GM12892 (cell line): ENCODE data around the gene SLC41A1.

ENCODE experiments used
- POLR2A ChIP-seq: IDR thresholded peaks from 2 replicates; pipeline ENCODE4 v1.6.1; 2011; ENCODE audit warnings: low read depth, low read length, control low read depth
- POLR2AphosphoS5 ChIP-seq: IDR thresholded peaks from 2 replicates; pipeline ENCODE4 v1.6.1; 2011; ENCODE audit warnings: low read depth, low read length, control low read depth
- TAF1 ChIP-seq: IDR thresholded peaks from 2 replicates; pipeline ENCODE4 v1.6.1; 2011; ENCODE audit warnings: low read depth, mild to moderate bottlenecking, control low read depth, low read length, borderline replicate concordance

- TF ChIP-seq POLR2A (no peak), POLR2AphosphoS5 (no peak), TAF1 (no peak)
These were observed 9.4 kb upstream of the SLC41A1 start for GRCh38 chr1:205822397-205822796.
